MCF 10A (cell line): ENCODE results near the gene ADARB1. TPM values are rescaled to one million over a fixed set of nuclear protein-coding genes. Genes with fewer than 3 reads are reported as not detected.

Experiments used
- BruUV-seq: library from RNA; stranded (reverse); fragments of 400-500 nt; replicated peaks from 2 replicates; lab custom pipeline; 2021; lab: Mats Ljungman, UMichigan
- CTCF ChIA-PET: fragments of 300-600 bp; sonication (Branson Sonifier 250); formaldehyde crosslinking; extraction: SDS; loops from one replicate; lab custom pipeline; 2021; ENCODE audit warnings: antibody characterized with exemption, inconsistent platforms; lab: Yijun Ruan, JAX
- POLR2A ChIA-PET: fragments of 300-600, 350-650 bp; sonication (Branson Sonifier 250); formaldehyde crosslinking; extraction: SDS; loops from one replicate; lab custom pipeline; 2020; ENCODE audit warnings: antibody characterized with exemption, inconsistent platforms; lab: Yijun Ruan, JAX
- DNase-seq: peaks from one replicate; pipeline ENCODE4 v3.0.0-alpha.2; 2018; ENCODE audit not compliant: unreplicated experiment
- H3K27ac Mint-ChIP-seq: one replicate; pipeline ENCODE4 v1.8.0; 2022; ENCODE audit warnings: mild to moderate bottlenecking, low read depth, mixed read lengths; ENCODE audit not compliant: unreplicated experiment
- H3K27me3 Mint-ChIP-seq: one replicate; pipeline ENCODE4 v1.8.0; 2022; ENCODE audit warnings: mixed read lengths; ENCODE audit not compliant: insufficient read depth, unreplicated experiment
- H3K36me3 Mint-ChIP-seq: one replicate; pipeline ENCODE4 v1.8.0; 2022; ENCODE audit warnings: mild to moderate bottlenecking, moderate library complexity, mixed read lengths; ENCODE audit not compliant: insufficient read depth, unreplicated experiment
- H3K4me1 Mint-ChIP-seq: one replicate; pipeline ENCODE4 v1.8.0; 2022; ENCODE audit warnings: mixed read lengths; ENCODE audit not compliant: insufficient read depth, unreplicated experiment
- H3K4me3 Mint-ChIP-seq: one replicate; pipeline ENCODE4 v1.8.0; 2022; ENCODE audit warnings: mild to moderate bottlenecking, moderate library complexity, mixed read lengths; ENCODE audit not compliant: unreplicated experiment
- H3K9me3 Mint-ChIP-seq: one replicate; pipeline ENCODE4 v1.8.0; 2022; ENCODE audit warnings: mixed read lengths; ENCODE audit not compliant: unreplicated experiment
- CTCF ChIP-seq: fragments of 200-600 bp; IDR thresholded peaks from one replicate; pipeline ENCODE4 v1.8.0; 2022; ENCODE audit warnings: antibody characterized with exemption, mild to moderate bottlenecking; ENCODE audit not compliant: unreplicated experiment
- intact Hi-C: fragments of 100-400 bp; cut with micrococcal nuclease; formaldehyde crosslinking; loops from 2 replicates; pipeline ENCODE4 v1.14.1; 2022
- total RNA-seq: library from RNA; stranded (reverse); gene quantifications from 2 replicates; pipeline ENCODE4 v1.2.3, GENCODE V29; 2022

The ADARB1 gene
- total RNA-seq, 1 experiment from 2014 or later = 19.4 TPM

- no peak for DNase-seq
- TF ChIP-seq CTCF = no peak
- POLR2A ChIA-PET = interaction anchor here (0.8 to 1.2 kb wide), 2 partner anchors 14 to 138 kb away, joined by 3 to 4 read pairs; no protein-coding TSS in a partner anchor
- CTCF ChIA-PET = interaction anchor here (0.8 to 3.1 kb wide), 2 partner anchors 10 to 11 kb away, joined by 3 to 11 read pairs; no protein-coding TSS in a partner anchor
- Mint-ChIP-seq H3K4me3 (no peak overlapping the region), H3K27me3 (no peaks in the 10 kb centered on the region), H3K27ac (no peak overlapping the region), H3K9me3 (no peaks in the 10 kb centered on the region), H3K4me1 (peaks cover 7% of the 10 kb centered on the region), H3K36me3 (no peaks in the 10 kb centered on the region)
- BruUV-seq = no TSS peak
- intact Hi-C loops = no loop called here
Observed at GRCh38 chr21:45087022-45087823, 12.8 kb downstream of the ADARB1 start.

GRCh38 chr21:45088116-45088515 is 13.7 kb downstream of the ADARB1 start:
- no peak for TF ChIP-seq CTCF
- intact Hi-C loops = no loop called here
- no peaks in the 10 kb centered on the region for H3K27me3 Mint-ChIP-seq
- ChIA-PET POLR2A (no interaction called here), CTCF (interaction anchor here (2.5 to 3.1 kb wide), 2 partner anchors 10 to 11 kb away, joined by 11 to 19 read pairs; no protein-coding TSS in a partner anchor)
- no TSS peak for BruUV-seq
- H3K9me3 Mint-ChIP-seq = no peaks in the 10 kb centered on the region
- H3K4me1 Mint-ChIP-seq = peaks cover 7% of the 10 kb centered on the region
- H3K27ac Mint-ChIP-seq = no peak overlapping the region
- no peak overlapping the region for H3K4me3 Mint-ChIP-seq
- H3K36me3 Mint-ChIP-seq = no peaks in the 10 kb centered on the region
- no peak for DNase-seq

- no peak for DNase-seq
- POLR2A ChIA-PET = interaction anchor here (0.6 to 1.0 kb wide), 2 partner anchors 12 to 41 kb away, joined by 3 to 4 read pairs; no protein-coding TSS in a partner anchor
- CTCF ChIA-PET = interaction anchor here (0.9 to 2.5 kb wide), 2 partner anchors 10 to 81 kb away, joined by 3 to 19 read pairs; no protein-coding TSS in a partner anchor
- intact Hi-C loops = no loop called here
- no TSS peak for BruUV-seq
- H3K27me3 Mint-ChIP-seq = no peaks in the 10 kb centered on the region
- H3K36me3 Mint-ChIP-seq = no peaks in the 10 kb centered on the region
- no peak overlapping the region for H3K27ac Mint-ChIP-seq
- H3K9me3 Mint-ChIP-seq = no peaks in the 10 kb centered on the region
- no peak overlapping the region for H3K4me3 Mint-ChIP-seq
- peaks cover 7% of the 10 kb centered on the region for H3K4me1 Mint-ChIP-seq
- no peak for TF ChIP-seq CTCF
Observed at GRCh38 chr21:45088729-45089128, 14.3 kb downstream of the ADARB1 start.

GRCh38 chr21:45089964-45090363 is 15.6 kb downstream of the ADARB1 start:
- Mint-ChIP-seq H3K27ac (no peak overlapping the region), H3K9me3 (no peaks in the 10 kb centered on the region), H3K4me3 (no peak overlapping the region), H3K4me1 (peaks cover 7% of the 10 kb centered on the region), H3K36me3 (no peaks in the 10 kb centered on the region), H3K27me3 (no peaks in the 10 kb centered on the region)
- POLR2A ChIA-PET = no interaction called here
- no TSS peak for BruUV-seq
- CTCF ChIA-PET = interaction anchor here (0.6 to 2.5 kb wide), 7 partner anchors 9 to 79 kb away, joined by 3 to 19 read pairs (median 5); no protein-coding TSS in a partner anchor
- DNase-seq = no peak
- no peak for TF ChIP-seq CTCF
- intact Hi-C loops = no loop called here
